Measurements from ENCODE around the gene ERC2.

The ERC2 gene

DNA sequence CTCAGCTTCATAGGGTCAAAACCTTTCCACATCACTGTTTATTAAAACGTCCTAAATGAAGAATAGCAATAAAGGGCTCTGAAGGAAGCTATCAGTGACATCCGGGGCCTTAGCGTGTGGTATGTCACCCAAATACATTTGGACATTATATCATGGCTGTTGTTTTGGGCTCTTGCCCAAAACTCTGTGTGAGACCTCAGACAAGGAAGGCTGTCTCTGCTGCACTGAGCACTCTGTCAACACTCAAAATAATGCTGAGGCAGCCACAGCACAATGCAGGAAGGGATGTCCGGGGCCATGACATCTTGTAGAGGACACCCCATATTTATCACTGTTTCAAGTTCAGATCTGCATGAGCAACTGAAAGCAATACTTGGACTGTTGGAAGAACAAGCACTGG is 687.4 kb downstream of the ERC2 start:
- TF ChIP-seq, protein P1, sequence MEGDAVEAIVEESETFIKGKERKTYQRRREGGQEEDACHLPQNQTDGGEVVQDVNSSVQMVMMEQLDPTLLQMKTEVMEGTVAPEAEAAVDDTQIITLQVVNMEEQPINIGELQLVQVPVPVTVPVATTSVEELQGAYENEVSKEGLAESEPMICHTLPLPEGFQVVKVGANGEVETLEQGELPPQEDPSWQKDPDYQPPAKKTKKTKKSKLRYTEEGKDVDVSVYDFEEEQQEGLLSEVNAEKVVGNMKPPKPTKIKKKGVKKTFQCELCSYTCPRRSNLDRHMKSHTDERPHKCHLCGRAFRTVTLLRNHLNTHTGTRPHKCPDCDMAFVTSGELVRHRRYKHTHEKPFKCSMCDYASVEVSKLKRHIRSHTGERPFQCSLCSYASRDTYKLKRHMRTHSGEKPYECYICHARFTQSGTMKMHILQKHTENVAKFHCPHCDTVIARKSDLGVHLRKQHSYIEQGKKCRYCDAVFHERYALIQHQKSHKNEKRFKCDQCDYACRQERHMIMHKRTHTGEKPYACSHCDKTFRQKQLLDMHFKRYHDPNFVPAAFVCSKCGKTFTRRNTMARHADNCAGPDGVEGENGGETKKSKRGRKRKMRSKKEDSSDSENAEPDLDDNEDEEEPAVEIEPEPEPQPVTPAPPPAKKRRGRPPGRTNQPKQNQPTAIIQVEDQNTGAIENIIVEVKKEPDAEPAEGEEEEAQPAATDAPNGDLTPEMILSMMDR (IDR thresholded peaks at IDR 0.05), result no peak

DNA sequence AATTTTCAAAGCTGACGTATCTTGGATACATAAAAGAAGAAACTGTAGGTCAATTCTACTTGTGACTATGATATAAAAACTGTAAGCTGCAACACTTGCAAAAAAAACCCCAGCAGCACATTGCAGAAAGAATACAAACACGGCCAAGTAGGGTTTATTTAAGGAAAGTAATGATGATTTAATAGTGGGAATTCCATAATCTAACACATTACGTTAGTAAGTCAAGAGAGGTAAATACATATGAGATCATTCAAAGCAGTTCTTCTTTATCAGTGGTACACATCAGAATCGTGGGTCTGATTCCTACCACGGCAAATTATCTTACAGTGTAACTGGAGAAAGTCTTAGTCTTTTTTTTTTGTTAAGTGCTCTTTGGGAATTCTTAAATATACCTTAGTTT is 688.7 kb downstream of the ERC2 start:
- TF ChIP-seq, protein P1 (IDR thresholded peaks at IDR 0.05), result no peak

DNA sequence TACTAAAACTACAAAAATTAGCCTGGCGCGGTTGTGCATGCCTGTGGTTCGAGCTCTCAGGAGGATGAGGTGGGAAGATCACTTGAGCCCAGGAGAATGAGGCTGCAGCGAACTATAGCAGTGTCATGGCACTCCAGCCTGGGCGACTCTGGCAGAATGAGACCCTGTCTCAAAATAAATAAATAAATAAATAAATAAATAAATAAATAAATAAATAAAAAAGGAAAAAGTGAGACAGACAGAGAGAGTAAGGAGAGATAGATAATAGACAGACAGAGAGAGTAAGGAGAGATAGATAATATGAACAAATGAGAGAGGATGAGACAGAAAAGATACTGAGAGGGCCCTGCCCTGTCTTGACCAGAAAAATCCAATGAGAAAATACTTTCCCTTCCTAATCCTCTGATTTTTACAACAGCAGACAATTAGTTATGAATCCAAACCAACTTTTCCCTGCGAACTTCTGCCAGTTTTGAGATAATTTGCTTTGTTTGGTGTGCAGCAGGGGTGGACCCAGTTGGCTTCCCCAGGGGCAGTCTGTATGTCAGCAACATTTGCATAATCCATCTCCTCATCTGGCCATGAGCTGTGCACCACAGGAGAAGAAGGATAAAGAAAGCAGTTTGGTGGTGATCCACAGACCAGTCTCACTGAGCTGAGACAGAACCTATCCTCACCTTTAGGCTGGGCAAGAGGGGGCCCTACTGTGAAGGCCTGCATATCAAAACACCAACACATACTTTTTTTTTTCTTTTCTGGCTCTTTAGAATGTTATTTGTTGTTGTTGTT is 692.7 kb downstream of the ERC2 start:
- TF ChIP-seq, protein P1 (IDR thresholded peaks at IDR 0.05), result no peak

DNA sequence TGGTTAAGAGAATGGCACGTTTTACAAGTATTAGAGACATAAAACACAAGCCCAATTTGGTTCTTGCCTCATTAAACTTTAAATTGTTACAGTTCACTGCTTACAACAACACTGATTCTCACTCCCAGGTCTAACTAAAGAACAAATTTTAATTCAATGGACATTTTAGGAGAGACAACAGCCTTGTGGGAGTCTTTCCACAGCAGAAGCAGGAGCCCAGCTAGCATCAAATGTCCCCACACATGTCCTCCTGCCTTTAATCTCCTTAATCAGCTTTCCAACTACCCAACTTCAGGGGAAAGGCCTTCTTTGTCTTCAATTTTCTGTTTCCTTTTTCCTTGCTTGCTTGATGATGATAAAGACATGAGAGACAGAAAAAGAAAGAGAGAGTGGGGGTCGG is 693.4 kb downstream of the ERC2 start:
- TF ChIP-seq, protein P1 (IDR thresholded peaks at IDR 0.05), result no peak

DNA sequence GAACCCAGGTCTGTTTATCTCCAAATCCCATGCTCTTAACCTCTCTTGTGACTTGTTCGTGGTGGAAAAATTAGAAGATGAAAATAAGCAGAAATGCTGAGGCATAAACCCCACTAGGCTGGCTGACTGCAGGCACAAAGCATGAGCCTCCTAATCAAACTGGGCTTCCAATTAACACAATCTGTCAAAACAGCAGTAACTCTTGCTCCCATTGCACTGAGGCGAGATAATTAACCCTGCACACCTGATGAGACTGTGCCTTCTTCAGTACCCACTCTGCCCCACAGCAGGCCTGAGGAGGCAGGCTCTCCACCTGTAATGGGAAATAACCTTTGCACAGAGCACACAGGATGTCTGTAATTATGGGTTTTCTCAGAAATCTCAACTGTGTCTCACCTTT is 696.8 kb downstream of the ERC2 start:
- TF ChIP-seq, protein P1 (IDR thresholded peaks at IDR 0.05), result no peak

DNA sequence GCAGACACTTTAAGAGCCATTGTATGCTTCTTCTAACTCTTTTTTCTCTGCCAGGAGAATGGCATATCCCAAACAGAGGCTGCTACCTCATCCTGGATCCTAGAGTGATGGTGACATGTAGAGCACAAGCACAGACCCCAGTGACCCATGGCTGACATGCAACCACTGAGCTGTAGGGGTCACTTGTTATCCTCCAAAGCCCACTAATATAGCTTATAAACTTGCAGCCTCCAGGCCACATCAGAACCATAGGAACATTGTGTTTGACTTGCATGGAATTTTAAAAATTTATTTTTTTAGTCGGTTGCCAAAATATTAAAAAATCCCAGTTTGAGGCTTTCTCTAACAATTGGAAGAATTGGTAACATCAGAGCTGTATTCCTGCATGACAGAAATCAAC is 698.2 kb downstream of the ERC2 start:
- TF ChIP-seq, protein P1 (IDR thresholded peaks at IDR 0.05), result no peak

DNA sequence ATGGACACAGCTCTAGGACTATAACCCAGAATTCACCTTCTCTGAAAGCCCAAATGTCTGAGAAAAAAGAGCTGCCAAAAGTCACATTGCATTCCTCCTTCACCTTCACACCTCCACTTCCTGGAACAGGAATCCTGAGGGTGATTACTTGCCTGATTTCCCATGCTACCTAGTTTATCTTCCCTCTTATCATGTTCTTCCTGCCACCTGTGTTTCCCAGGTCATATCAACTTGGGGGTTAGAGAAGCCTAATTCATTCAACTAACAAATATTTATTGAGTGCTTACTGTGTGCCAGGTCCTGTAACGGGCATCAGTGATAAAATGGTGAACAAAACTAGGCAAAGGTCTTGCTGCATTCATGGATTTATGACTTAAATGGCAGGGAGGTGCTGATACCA is 701.5 kb downstream of the ERC2 start:
- TF ChIP-seq, protein P1 (IDR thresholded peaks at IDR 0.05), result no peak
